ENCODE data around the gene SGK1. TPM values are rescaled to one million over a fixed set of nuclear protein-coding genes. Genes with fewer than 3 reads are reported as not detected.

The SGK1 gene
- total and polyA plus RNA-seq, 2 donors (not counting 1 experiment from before 2014, with no cell fraction given) = 37.3 to 57.8 TPM

DNA sequence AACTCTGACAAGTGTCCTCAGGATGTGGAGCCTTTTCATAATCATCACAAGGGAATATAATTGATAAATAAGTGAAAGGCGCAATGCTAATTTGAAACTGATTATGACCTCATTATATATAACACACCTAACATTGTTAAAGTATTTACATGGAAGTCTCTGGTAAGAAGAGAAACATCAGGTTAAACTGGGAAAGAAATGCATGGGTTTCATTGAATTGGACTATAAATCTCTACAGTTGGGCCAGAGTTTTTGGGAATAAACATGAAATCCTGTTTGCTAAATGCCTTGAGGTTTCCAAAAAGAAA is 1.0 kb upstream of the SGK1 start:
- Histone ChIP-seq H3K79me2 (ENCODE audit: control insufficient read depth, insufficient read depth, low read length) (no peaks in the 10 kb centered on the region), H3K4me3 (ENCODE audit: control extremely low read depth in 1 of 5, extremely low read depth in 1 of 5, insufficient read depth in 1 of 5, low read depth in 2 of 5, low read length in 4 of 5) (no peak overlapping the region), H3K27ac (ENCODE audit: low read length in 2 of 2) (no peak overlapping the region), H3K9ac (ENCODE audit: low read length) (no peak overlapping the region), H4K20me1 (ENCODE audit: control insufficient read depth, insufficient read depth, low read length, poor library complexity, severe bottlenecking) (no peaks in the 10 kb centered on the region), H3K4me2 (replicated peaks; ENCODE audit: low read depth, low read length, poor library complexity, severe bottlenecking) (no peak overlapping the region), H3K27me3 (replicated peaks in 1 of 4; ENCODE audit: control extremely low read depth in 1 of 4, control insufficient read depth in 3 of 4, insufficient read depth in 4 of 4, low read length in 3 of 4) (peaks cover 0 to 21% (median 17%) of the 10 kb centered on the region in 4 experiments), H3K9me3 (ENCODE audit: control extremely low read depth in 1 of 3, control insufficient read depth in 2 of 3, insufficient read depth in 1 of 3, low read length in 2 of 3) (peaks cover 0 to 11% (median 2%) of the 10 kb centered on the region in 3 donors), H3K36me3 (replicated peaks in 1 of 2; ENCODE audit: control extremely low read depth in 1 of 2, control insufficient read depth in 1 of 2, extremely low read depth in 1 of 2, insufficient read depth in 2 of 2, low read length in 1 of 2) (no peaks in the 10 kb centered on the region), H3K4me1 (ENCODE audit: control insufficient read depth in 2 of 2, insufficient read depth in 2 of 2, low read length in 2 of 2) (peaks cover 9 to 16% of the 10 kb centered on the region in 2 donors), H2AFZ (ENCODE audit: insufficient read depth, low read depth, low read length, poor library complexity, severe bottlenecking) (no peak overlapping the region)
- Mint-ChIP-seq H3K4me3 (peak overlapping the region; percentile 37), H3K9me3 (ENCODE audit: insufficient read depth) (peaks cover 8% of the 10 kb centered on the region), H3K27me3 (peaks cover 32% of the 10 kb centered on the region), H3K4me1 (peaks cover 16% of the 10 kb centered on the region), H3K27ac (no peak overlapping the region)
- no peak for DNase-seq
- intact Hi-C loops (cut with micrococcal nuclease) = loop anchor here (5.0 kb wide), 1 partner anchor 142 kb away; no protein-coding TSS in a partner anchor
- ChIA-PET POLR2A (no interaction called here), CTCF (no interaction called here)
- TF ChIP-seq EZH2 (IDR thresholded peaks at IDR 0.05; ENCODE audit: borderline replicate concordance, insufficient read depth, low read depth, low read length, poor library complexity, severe bottlenecking) (no peak), CTCF (IDR thresholded peaks at IDR 0.05) (no peak)
- ATAC-seq (ENCODE audit: low read depth) = no peak
- WGBS (ENCODE audit: insufficient coverage) = no CpG with 5 or more reads among the region's 1 CpG

DNA sequence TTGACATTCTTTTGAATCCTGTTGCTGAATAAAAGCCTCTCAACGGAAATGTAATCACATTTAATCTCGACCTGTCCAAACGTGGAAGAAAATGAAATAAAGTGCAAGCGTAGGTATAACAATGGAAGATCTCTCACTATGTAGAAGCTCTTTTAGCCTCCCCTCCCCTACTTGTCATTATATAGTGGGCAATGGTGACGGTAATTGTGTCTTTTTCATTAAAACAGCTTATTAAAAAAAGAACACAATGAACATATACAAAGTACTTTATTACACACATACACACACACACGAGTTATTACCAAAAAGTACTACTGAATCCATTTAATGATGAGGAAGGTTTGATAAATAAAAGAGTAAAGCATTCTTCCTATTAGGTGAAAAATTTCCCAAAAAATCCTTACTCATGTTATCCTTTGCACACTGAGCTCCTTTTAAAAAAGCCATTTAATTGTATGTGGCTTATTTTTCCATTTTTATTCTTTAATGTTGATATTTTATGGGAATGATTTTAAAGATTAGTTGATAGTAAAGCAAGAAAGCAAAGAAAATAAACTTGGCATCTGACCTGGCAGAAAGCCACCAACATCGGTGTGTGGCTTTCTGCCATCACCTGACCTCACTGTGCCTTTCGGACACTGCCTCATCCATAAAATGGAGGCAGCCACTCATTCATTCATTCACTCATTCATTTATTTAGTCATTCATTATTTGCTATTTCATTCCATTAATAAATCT is 493 bp upstream of the SGK1 start:
- WGBS (ENCODE audit: insufficient coverage) = 80% methylated on average over 2 of the region's 8 CpGs
- TF ChIP-seq CTCF (IDR thresholded peaks at IDR 0.05) = no peak
- TF ChIP-seq EZH2 (IDR thresholded peaks at IDR 0.05; ENCODE audit: borderline replicate concordance, insufficient read depth, low read depth, low read length, poor library complexity, severe bottlenecking) = no peak
- intact Hi-C loops (cut with micrococcal nuclease) = loop anchor here (5.0 kb wide), 1 partner anchor 141 kb away; no protein-coding TSS in a partner anchor
- Histone ChIP-seq H3K79me2 (ENCODE audit: control insufficient read depth, insufficient read depth, low read length) (no peaks in the 10 kb centered on the region), H3K27ac (ENCODE audit: low read length in 2 of 2) (no peak overlapping the region), H3K4me3 (ENCODE audit: control extremely low read depth in 1 of 5, extremely low read depth in 1 of 5, insufficient read depth in 1 of 5, low read depth in 2 of 5, low read length in 4 of 5) (peak overlapping the region in 2 of 5 experiments; percentile 46 to 70), H3K27me3 (replicated peaks in 1 of 4; ENCODE audit: control extremely low read depth in 1 of 4, control insufficient read depth in 3 of 4, insufficient read depth in 4 of 4, low read length in 3 of 4) (peaks cover 0 to 21% (median 17%) of the 10 kb centered on the region in 4 experiments), H3K9me3 (ENCODE audit: control extremely low read depth in 1 of 3, control insufficient read depth in 2 of 3, insufficient read depth in 1 of 3, low read length in 2 of 3) (peaks cover 0 to 11% (median 2%) of the 10 kb centered on the region in 3 donors), H4K20me1 (ENCODE audit: control insufficient read depth, insufficient read depth, low read length, poor library complexity, severe bottlenecking) (no peaks in the 10 kb centered on the region), H3K4me1 (ENCODE audit: control insufficient read depth in 2 of 2, insufficient read depth in 2 of 2, low read length in 2 of 2) (peaks cover 9 to 16% of the 10 kb centered on the region in 2 donors), H3K9ac (ENCODE audit: low read length) (peak overlapping the region; percentile 63), H3K36me3 (replicated peaks in 1 of 2; ENCODE audit: control extremely low read depth in 1 of 2, control insufficient read depth in 1 of 2, extremely low read depth in 1 of 2, insufficient read depth in 2 of 2, low read length in 1 of 2) (no peaks in the 10 kb centered on the region), H3K4me2 (replicated peaks; ENCODE audit: low read depth, low read length, poor library complexity, severe bottlenecking) (peak overlapping the region; percentile 79), H2AFZ (ENCODE audit: insufficient read depth, low read depth, low read length, poor library complexity, severe bottlenecking) (no peak overlapping the region)
- peak overlapping the region; percentile 83 for H3K4me3 Mint-ChIP-seq
- ChIA-PET POLR2A (no interaction called here), CTCF (interaction anchor here (0.5 to 0.6 kb wide), 2 partner anchors 77 to 561 kb away, joined by 3 to 4 read pairs; no protein-coding TSS in a partner anchor)
- H3K27ac Mint-ChIP-seq = no peak overlapping the region
- H3K9me3 Mint-ChIP-seq (ENCODE audit: insufficient read depth) = peaks cover 8% of the 10 kb centered on the region
- ATAC-seq (ENCODE audit: low read depth) (no peak), DNase-seq (no peak)
- peaks cover 16% of the 10 kb centered on the region for H3K4me1 Mint-ChIP-seq
- H3K27me3 Mint-ChIP-seq = peaks cover 33% of the 10 kb centered on the region
